Activated T-cell treated with anti-CD3 and anti-CD28 coated beads for 48 hours (primary cell): ENCODE data around the gene TNFAIP2.
"Not testable (repeated sequence)": the region's sequence is repeated elsewhere in the genome, so short reads cannot be mapped to it uniquely, and the experiment has no call there.

ENCODE experiments used
- DNase-seq: peaks from one replicate; pipeline ENCODE4 v3.0.0-alpha.2; 2020; ENCODE audit warnings: low read depth

Gene TNFAIP2

GRCh38 chr14:103107941-103108748 is 15.1 kb upstream of the TNFAIP2 start:
- no peak for DNase-seq

- DNase-seq = no peak
These were observed 14.5 kb upstream of the TNFAIP2 start for GRCh38 chr14:103108749-103109207.

GRCh38 chr14:103109535-103110441 is 13.5 kb upstream of the TNFAIP2 start:
- DNase-seq = no peak

GRCh38 chr14:103110681-103111231 is 12.5 kb upstream of the TNFAIP2 start:
- DNase-seq = no peak

- DNase-seq = no peak
These were observed 11.9 kb upstream of the TNFAIP2 start for GRCh38 chr14:103111232-103111868.

GRCh38 chr14:103112400-103113243 is 10.6 kb upstream of the TNFAIP2 start:
- DNase-seq = no peak

- DNase-seq = no peak
These were observed 10.0 kb upstream of the TNFAIP2 start for GRCh38 chr14:103113303-103113702.

- DNase-seq = no peak
These were observed 9.5 kb upstream of the TNFAIP2 start for GRCh38 chr14:103113774-103114173.

GRCh38 chr14:103115086-103115679 is 8.1 kb upstream of the TNFAIP2 start:
- DNase-seq = not testable (repeated sequence)

GRCh38 chr14:103115845-103116572 is 7.3 kb upstream of the TNFAIP2 start:
- DNase-seq = no peak

GRCh38 chr14:103116636-103117035 is 6.6 kb upstream of the TNFAIP2 start:
- no peak for DNase-seq

- DNase-seq = not testable (repeated sequence)
These were observed 5.8 kb upstream of the TNFAIP2 start for GRCh38 chr14:103117499-103117898.

- no peak for DNase-seq
These were observed 5.1 kb upstream of the TNFAIP2 start for GRCh38 chr14:103118018-103118662.

GRCh38 chr14:103118663-103119404 is 4.4 kb upstream of the TNFAIP2 start:
- DNase-seq = no peak

- not testable (repeated sequence) for DNase-seq
These were observed 3.7 kb upstream of the TNFAIP2 start for GRCh38 chr14:103119527-103119926.

- DNase-seq = no peak
These were observed 2.0 kb upstream of the TNFAIP2 start for GRCh38 chr14:103121121-103121845.

GRCh38 chr14:103121846-103122584 is 1.2 kb upstream of the TNFAIP2 start:
- DNase-seq = no peak
